IMR-90 (cell line): ENCODE data around the gene LYRM4. TPM values are rescaled to one million over a fixed set of nuclear protein-coding genes. Genes with fewer than 3 reads are reported as not detected.

Experiments
- ATAC-seq: fragments of 200-7000 bp; cut with Tn5 transposase; 2 replicates; pipeline ENCODE4 v1.9.1; 2020; ENCODE audit warnings: low read depth, mild to moderate bottlenecking, moderate library complexity
- BruUV-seq: library from RNA; stranded (reverse); fragments of 400-500 nt; replicated peaks from 2 replicates; lab custom pipeline; 2021; lab: Mats Ljungman, UMichigan
- CTCF ChIA-PET: fragments of 300-600 bp; formaldehyde crosslinking; extraction: SDS; loops from one replicate; lab custom pipeline; 2021; ENCODE audit warnings: antibody characterized with exemption; lab: Yijun Ruan, JAX
- POLR2A ChIA-PET: fragments of 300-600 bp; sonication (Branson Sonifier 250); formaldehyde crosslinking; loops from one replicate; lab custom pipeline; 2022; ENCODE audit warnings: antibody characterized with exemption; ENCODE audit not compliant: unreplicated experiment; lab: Charles Lee
- DNase-seq: peaks from one replicate; pipeline ENCODE4 v3.0.0; 2013
- H2AFZ ChIP-seq: replicated peaks from 2 replicates; pipeline ENCODE3; 2013; ENCODE audit warnings: low read length, mild to moderate bottlenecking; ENCODE audit not compliant: poor library complexity
- H2AK5ac ChIP-seq: 2 replicates; pipeline ENCODE4 v1.6.1; 2013; ENCODE audit warnings: low read depth, low read length, inconsistent platforms
- H2AK9ac ChIP-seq: replicated peaks from 2 replicates; pipeline ENCODE3; 2013; ENCODE audit warnings: mild to moderate bottlenecking, low read depth, low read length, moderate library complexity; ENCODE audit not compliant: poor library complexity
- H2BK120ac ChIP-seq: 2 replicates; pipeline ENCODE4 v1.6.1; 2013; ENCODE audit warnings: low read depth, low read length, inconsistent platforms
- H2BK15ac ChIP-seq: 3 replicates; pipeline ENCODE4 v1.6.1; 2013; ENCODE audit warnings: low read depth, low read length, inconsistent platforms
- H2BK20ac ChIP-seq: 2 replicates; pipeline ENCODE4 v1.6.1; 2013; ENCODE audit warnings: low read depth, mild to moderate bottlenecking, inconsistent platforms, low read length, moderate library complexity
- H2BK5ac ChIP-seq: 2 replicates; pipeline ENCODE4 v1.6.1; 2013; ENCODE audit warnings: mild to moderate bottlenecking, low read depth, low read length, inconsistent platforms; ENCODE audit not compliant: poor library complexity, severe bottlenecking
- H3K14ac ChIP-seq: replicated peaks from 2 replicates; pipeline ENCODE4 v1.6.1; 2013; ENCODE audit warnings: low read depth, low read length, inconsistent platforms
- H3K18ac ChIP-seq: 2 replicates; pipeline ENCODE4 v1.6.1; 2013; ENCODE audit warnings: low read depth, low read length, control low read depth
- H3K23ac ChIP-seq: 2 replicates; pipeline ENCODE4 v1.6.1; 2013; ENCODE audit warnings: low read depth, low read length, inconsistent platforms
- H3K27ac ChIP-seq: 2 replicates; pipeline ENCODE4 v1.5.1; 2013; ENCODE audit warnings: mild to moderate bottlenecking, control low read depth, low read length; ENCODE audit not compliant: insufficient read depth
- H3K27me3 ChIP-seq: 2 replicates; pipeline ENCODE4 v1.6.1; 2013; ENCODE audit warnings: low read length; ENCODE audit not compliant: control insufficient read depth, insufficient read depth
- H3K36me3 ChIP-seq: 2 replicates; pipeline ENCODE4 v1.6.1; 2013; ENCODE audit warnings: low read length, mixed read lengths; ENCODE audit not compliant: control insufficient read depth, insufficient read depth
- H3K4ac ChIP-seq: 2 replicates; pipeline ENCODE4 v1.6.1; 2013; ENCODE audit warnings: low read depth, low read length, inconsistent platforms
- H3K4me1 ChIP-seq: 2 replicates; pipeline ENCODE4 v1.6.1; 2013; ENCODE audit warnings: low read length, mixed read lengths; ENCODE audit not compliant: control insufficient read depth, insufficient read depth
- H3K4me2 ChIP-seq: 2 replicates; pipeline ENCODE4 v1.6.1; 2013; ENCODE audit warnings: low read depth, mild to moderate bottlenecking, control low read depth, low read length, moderate library complexity
- H3K4me3 ChIP-seq: 2 replicates; pipeline ENCODE4 v1.5.1; 2013; ENCODE audit warnings: low read depth, mild to moderate bottlenecking, control low read depth, low read length, moderate library complexity; ENCODE audit not compliant: insufficient read depth
- H3K56ac ChIP-seq: 2 replicates; pipeline ENCODE4 v1.6.1; 2013; ENCODE audit warnings: low read length, inconsistent platforms; ENCODE audit not compliant: insufficient read depth; ENCODE audit errors: extremely low read depth
- H3K79me1 ChIP-seq, 2 experiments: 2 replicates each; pipeline ENCODE4 v1.6.1; 2013; ENCODE audit warnings: low read length in 2 of 2, inconsistent platforms in 1 of 2, low read depth in 1 of 2
- H3K9ac ChIP-seq: 2 replicates; pipeline ENCODE4 v1.6.1; 2013; ENCODE audit warnings: low read depth, low read length, control low read depth
- H3K9me1 ChIP-seq: 2 replicates; pipeline ENCODE4 v1.6.1; 2013; ENCODE audit warnings: low read length, inconsistent platforms; ENCODE audit not compliant: insufficient read depth
- H3K9me3 ChIP-seq: 2 replicates; pipeline ENCODE4 v1.6.1; 2013; ENCODE audit warnings: low read length; ENCODE audit not compliant: control insufficient read depth, insufficient read depth
- H4K20me1 ChIP-seq: 2 replicates; pipeline ENCODE4 v1.6.1; 2013; ENCODE audit warnings: low read length, inconsistent platforms; ENCODE audit not compliant: insufficient read depth
- H4K5ac ChIP-seq: 2 replicates; pipeline ENCODE4 v1.6.1; 2013; ENCODE audit warnings: mild to moderate bottlenecking, low read depth, low read length, control low read depth
- H4K8ac ChIP-seq, 2 experiments: 2 replicates each; pipeline ENCODE4 v1.6.1; 2013; ENCODE audit warnings: low read depth in 2 of 2, low read length in 2 of 2, control low read depth in 1 of 2, inconsistent platforms in 1 of 2
- H4K91ac ChIP-seq: 2 replicates; pipeline ENCODE4 v1.6.1; 2013; ENCODE audit warnings: low read depth, low read length, inconsistent platforms; ENCODE audit not compliant: insufficient read depth
- MAZ ChIP-seq: IDR thresholded peaks from 2 replicates; pipeline ENCODE4 v1.6.1; 2012; ENCODE audit warnings: low read depth, mild to moderate bottlenecking, low read length, improper control_type of control experiment, moderate library complexity, borderline replicate concordance
- WGBS, 2 experiments: methylation state at CpG; one replicate each; pipeline versions ENCODE4 v1.1.5 to v1.1.7; 2013; ENCODE audit warnings: missing lambda C conversion rate in 2 of 2; ENCODE audit not compliant: insufficient read length in 1 of 2; ENCODE audit errors: extremely low coverage in 2 of 2; 5-methylcytosine and 5-hydroxymethylcytosine counted together
- dilution Hi-C: fragments of 300-500 bp; cut with HindIII; formaldehyde crosslinking; loops from one replicate; pipeline ENCODE4 v1.14.3; 2018; ENCODE audit warnings: low sequenced_read_pairs; ENCODE audit not compliant: unreplicated experiment
- in situ Hi-C: fragments of 300-500 bp; cut with MboI; formaldehyde crosslinking; loops from 3 replicates; pipeline ENCODE4 v1.14.3; 2019; ENCODE audit warnings: low sequenced_read_pairs, inconsistent platforms, mixed read lengths
- intact Hi-C: fragments of 100-400 bp; cut with micrococcal nuclease; formaldehyde crosslinking; loops from 2 replicates; pipeline ENCODE4 v1.10.0; 2022
- polyA plus RNA-seq, 3 experiments: library from polyadenylated mRNA; depleted of rRNA; stranded (reverse); fragments of >200 nt; gene quantifications; 2 replicates each; pipeline ENCODE4 v1.2.3, GENCODE V29; 2012; ENCODE audit warnings: low replicate concordance in 1 of 3
- total RNA-seq: library from RNA; depleted of rRNA; stranded (reverse); fragments of >200 nt; gene quantifications from 2 replicates; pipeline ENCODE4 v1.2.3, GENCODE V29; 2012

LYRM4 gene
- total and polyA plus RNA-seq, 2 of the 4 experiments (the other 2 are of a cell fraction) = 11.5 to 26.6 TPM

- no peaks in the 10 kb centered on the region for H3K36me3 ChIP-seq
- H2BK5ac ChIP-seq = no peak overlapping the region
- no peak overlapping the region for H4K91ac ChIP-seq
- H4K8ac ChIP-seq = no peak overlapping the region
- H2BK120ac ChIP-seq = no peak overlapping the region
- no peaks in the 10 kb centered on the region for H4K20me1 ChIP-seq
- no peak for TF ChIP-seq MAZ
- no peak overlapping the region for H3K23ac ChIP-seq
- peaks cover under 1% of the 10 kb centered on the region; the same call in 1 of the 2 replicates for H3K9me3 ChIP-seq
- no peak overlapping the region for H3K14ac ChIP-seq
- in situ Hi-C loops = no loop called here
- ChIA-PET CTCF (no interaction called here), POLR2A (no interaction called here)
- H3K4ac ChIP-seq = no peak overlapping the region
- no peaks in the 10 kb centered on the region; the same call in 1 of the 2 replicates for H3K27me3 ChIP-seq
- H2AK9ac ChIP-seq = no peak overlapping the region
- no peak overlapping the region for H4K5ac ChIP-seq
- H3K4me1 ChIP-seq = no peaks in the 10 kb centered on the region
- H3K9ac ChIP-seq = no peak overlapping the region
- no peaks in the 10 kb centered on the region for H3K79me1 ChIP-seq
- H2AFZ ChIP-seq = no peak overlapping the region
- no peak overlapping the region for H2BK20ac ChIP-seq
- no TSS peak for BruUV-seq
- H3K9me1 ChIP-seq = no peaks in the 10 kb centered on the region
- intact Hi-C loops = no loop called here
- H2AK5ac ChIP-seq = no peak overlapping the region
- dilution Hi-C loops = no loop called here
- ATAC-seq = no peak
- DNase-seq = no peak
- H3K4me3 ChIP-seq = no peak overlapping the region
- H3K18ac ChIP-seq = no peak overlapping the region
- no peak overlapping the region for H2BK15ac ChIP-seq
- H3K27ac ChIP-seq = no peak overlapping the region
- H3K4me2 ChIP-seq = no peak overlapping the region
- WGBS, 2 experiments = no CpG with 5 or more reads among the region's 7 CpGs
- no peak overlapping the region for H3K56ac ChIP-seq
Measured at GRCh38 chr6:5072440-5072839, 188.3 kb downstream of the LYRM4 start.
